COLO829 (cell line): ENCODE data around the gene URGCP.
A peak's percentile ranks its signal among the peaks of the same experiment; 100 is the strongest.

Experiments used
- DNase-seq: peaks from one replicate; pipeline ENCODE4 v3.0.0; 2012; ENCODE audit warnings: low spot score

The URGCP gene

GRCh38 chr7:43876241-43876640 lies 30.2 kb downstream of the URGCP start:
- DNase-seq = no peak

DNA sequence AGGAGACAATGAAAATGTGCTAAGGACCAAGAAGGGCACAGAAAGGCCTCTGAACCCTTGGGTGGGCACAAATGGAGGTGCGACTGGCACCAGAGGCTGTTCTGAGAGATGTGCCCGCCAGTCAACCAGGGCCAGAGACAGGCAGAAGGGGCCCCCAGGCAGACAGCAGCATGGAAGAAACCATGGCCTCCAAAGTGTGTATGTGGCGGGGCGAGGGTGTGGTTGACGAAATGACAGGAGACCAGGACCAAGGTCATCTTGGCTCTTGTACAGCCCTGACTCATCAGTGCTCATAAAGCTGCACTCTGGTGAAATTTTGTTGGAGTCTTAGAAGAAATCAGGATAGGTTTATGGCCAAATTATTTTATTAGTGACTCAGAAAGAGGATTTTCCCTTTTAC lies 33.1 kb downstream of the URGCP start:
- no peak for DNase-seq

DNA sequence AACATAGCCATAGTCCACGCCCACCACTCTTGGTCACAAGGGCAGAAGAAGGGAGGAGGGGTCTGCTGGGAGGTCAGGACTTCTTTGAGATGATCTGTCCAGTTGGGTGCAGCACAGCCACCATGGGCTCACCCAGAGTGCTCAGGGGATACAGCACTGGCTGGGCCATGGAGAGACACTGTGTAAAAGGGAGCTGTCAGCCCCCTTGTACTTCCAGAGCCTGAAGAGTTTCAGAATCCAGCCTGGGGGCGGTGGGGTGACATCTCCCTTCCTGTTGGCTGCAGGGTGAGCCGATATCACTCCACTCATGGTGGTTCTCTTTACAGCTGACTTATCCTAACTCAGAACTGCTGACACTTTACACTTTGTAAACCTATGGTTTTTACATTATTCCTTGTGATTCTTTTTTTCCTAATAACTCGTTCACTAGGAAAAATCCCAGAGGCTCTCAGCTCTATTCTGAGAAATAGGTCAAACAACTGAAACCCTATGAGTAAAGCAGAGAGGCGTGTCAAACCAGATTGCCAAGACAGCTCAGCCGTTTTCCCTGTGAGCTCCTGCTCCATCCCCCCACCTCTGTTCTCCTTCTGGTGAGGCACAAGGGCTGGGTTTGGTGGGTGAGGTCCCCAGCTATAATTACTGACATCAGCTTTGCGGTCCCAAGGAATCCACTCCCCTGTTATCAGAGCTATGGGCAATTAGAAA lies 33.8 kb downstream of the URGCP start:
- DNase-seq = no peak

DNA sequence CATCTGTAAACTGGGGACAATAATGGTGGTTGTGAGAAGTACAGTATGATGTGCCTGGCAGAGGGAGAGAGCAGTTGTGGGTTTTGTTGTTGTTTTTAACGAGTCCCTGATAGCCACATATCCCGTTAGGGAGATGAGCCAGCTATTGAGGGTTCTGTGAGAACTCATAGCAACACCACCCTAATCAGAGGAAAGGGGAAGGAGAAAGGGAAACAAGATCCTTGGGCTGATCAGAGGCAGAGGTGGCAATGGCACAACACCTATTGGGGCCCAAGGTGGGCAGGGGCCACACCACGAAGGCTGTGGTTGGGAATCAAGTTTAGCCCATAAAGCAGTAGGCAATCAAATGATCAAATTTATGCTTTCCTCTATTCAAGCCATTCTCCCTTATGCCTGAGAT lies 35.3 kb downstream of the URGCP start:
- DNase-seq = no peak

DNA sequence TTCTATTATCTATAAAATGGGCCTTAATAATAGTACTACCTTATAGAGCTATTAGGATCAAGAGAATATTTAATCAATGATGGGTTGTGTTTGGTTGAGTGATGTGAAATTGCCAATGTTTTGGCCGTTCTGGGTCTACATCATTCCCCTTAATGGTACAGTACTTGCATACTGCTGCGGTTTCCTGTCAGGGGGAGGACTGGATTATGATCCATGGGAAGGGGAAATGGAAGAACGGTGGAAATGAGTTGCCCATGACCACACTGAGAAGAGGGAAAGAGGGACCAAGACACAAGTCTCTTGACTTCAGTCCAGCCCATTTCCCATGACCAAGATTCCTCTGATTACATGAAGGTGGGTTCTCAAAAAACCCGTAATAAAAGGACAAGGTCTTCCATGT lies 36.1 kb downstream of the URGCP start:
- no peak for DNase-seq

DNA sequence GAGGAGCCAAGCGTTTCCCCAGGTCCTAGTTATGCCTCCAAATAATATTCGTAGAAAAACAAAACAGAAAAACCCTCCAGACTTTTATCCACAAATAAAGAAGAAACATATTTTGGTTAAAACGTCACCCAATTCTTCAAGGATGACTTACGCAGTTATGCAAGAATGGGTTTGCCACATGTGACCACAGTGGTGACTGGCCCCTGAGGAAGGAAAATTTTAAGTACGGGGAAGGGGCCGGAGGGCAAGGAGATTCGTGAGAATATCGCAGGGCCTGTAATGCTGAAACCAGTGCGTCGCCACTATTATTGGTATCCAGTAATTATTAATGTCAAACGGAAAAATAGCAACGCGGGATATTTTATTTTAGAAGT lies 36.5 kb downstream of the URGCP start:
- DNase-seq = peak; percentile 38

- DNase-seq = peak; percentile 98
Measured at GRCh38 chr7:43869006-43869866, 37.2 kb downstream of the URGCP start, which contains the start of gene MRPS24. TSS of gene MRPS24 (minus strand) at chr7:43869517. CDS start at chr7:43869495, 22 bp downstream.

DNA sequence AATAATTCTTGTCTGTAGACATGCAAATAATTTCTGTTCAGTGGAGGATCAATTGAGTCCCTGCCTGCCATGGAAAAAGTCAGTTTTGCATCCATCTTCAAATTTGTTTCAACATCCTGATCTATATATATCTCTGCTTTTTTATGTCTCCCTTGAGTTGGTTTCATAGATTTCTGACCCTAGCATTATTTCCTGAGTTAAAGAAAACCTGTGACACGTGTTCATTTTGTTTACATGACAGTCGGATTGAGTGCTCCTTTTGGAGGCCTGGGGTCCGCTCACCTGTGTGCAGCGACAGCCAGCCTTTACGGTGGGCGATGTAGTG lies 37.8 kb downstream of the URGCP start:
- DNase-seq = no peak

GRCh38 chr7:43868181-43868580 lies 38.2 kb downstream of the URGCP start:
- no peak for DNase-seq

DNA sequence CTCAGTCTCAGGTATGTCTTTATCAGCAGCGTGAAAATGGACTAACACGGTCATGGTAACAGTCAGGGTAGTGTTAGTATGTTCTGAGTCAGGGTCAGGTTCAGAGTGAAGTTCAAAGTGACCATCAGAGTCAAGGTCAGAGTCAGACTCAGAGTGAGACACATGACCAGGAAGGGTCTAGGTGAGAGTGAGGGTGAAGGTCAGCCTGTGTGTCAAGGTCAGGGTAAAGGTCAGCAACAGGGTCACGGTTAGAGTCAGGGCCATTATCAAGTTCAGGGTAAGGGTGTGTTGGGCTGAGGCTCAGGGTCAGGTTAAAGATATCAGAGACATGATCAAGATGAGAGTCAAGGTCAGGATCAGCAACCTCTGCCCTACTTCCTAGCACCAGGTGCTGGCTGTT lies 41.1 kb downstream of the URGCP start:
- no peak for DNase-seq

- DNase-seq = no peak
Measured at GRCh38 chr7:43864126-43864525, 42.3 kb downstream of the URGCP start.

DNA sequence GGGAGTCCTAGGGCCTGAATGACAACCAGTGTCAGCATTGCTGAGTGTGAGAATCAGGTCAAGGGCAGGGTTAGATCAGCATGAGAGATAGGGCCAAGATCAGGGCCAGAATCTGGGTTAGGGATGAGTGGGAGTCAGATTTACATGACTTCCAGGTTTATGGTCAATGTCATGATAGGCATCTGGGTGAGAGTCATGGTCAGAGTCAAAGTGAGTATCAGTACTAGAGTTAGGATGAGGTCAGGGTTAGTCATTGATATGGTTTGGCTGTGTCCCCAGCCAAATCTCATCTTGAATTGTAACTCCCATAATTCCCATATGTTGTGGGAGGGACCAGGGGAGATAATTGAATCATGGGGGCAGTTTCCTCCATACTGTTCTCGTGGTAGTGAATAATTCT lies 49.4 kb downstream of the URGCP start:
- DNase-seq = no peak

DNA sequence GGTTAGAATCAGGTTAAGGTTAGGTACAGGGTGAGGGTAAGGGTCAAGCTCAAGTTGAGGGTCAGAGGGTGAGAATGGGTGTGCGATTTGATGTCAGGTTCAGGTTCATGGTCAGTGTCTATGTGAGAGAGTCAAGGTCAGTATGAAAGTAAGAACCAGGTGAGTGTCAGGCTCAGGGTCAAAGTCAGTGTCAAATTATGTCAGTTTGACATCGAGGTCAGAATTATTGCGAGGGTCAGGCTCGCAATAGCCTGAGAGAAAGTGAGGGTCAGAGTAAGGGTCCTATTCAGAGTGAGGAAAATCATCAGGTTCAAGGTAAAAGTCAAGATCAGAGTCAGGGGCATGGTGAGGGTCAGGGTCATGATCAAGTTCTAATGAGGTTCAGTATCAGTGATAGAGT lies 50.1 kb downstream of the URGCP start:
- DNase-seq = no peak

GRCh38 chr7:43855176-43855575 lies 51.2 kb downstream of the URGCP start:
- DNase-seq = no peak

GRCh38 chr7:43851805-43852204 lies 54.6 kb downstream of the URGCP start:
- DNase-seq = no peak

- no peak for DNase-seq
Measured at GRCh38 chr7:43850348-43851116, 55.9 kb downstream of the URGCP start.

DNA sequence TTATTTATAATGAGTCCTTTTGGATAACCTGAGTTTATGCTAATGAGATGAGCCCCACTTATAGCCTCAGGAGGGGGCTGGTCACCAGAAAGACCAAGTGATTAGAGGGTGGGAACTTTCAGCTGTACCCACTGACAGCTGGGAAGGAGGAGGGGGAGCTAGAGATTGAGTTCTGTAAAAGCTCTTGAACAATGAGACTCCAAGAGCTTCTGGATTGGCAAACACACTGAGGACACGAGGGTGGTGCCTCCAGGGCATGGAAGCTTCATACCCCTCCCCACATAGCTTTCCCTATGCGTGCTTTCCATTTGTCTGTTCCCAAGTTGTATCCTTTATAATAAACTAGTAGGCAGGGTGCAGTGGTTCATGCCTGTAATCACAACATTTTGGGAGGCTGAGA lies 57.3 kb downstream of the URGCP start:
- DNase-seq = no peak

- no peak for DNase-seq
Measured at GRCh38 chr7:43847496-43847895, 58.9 kb downstream of the URGCP start.

DNA sequence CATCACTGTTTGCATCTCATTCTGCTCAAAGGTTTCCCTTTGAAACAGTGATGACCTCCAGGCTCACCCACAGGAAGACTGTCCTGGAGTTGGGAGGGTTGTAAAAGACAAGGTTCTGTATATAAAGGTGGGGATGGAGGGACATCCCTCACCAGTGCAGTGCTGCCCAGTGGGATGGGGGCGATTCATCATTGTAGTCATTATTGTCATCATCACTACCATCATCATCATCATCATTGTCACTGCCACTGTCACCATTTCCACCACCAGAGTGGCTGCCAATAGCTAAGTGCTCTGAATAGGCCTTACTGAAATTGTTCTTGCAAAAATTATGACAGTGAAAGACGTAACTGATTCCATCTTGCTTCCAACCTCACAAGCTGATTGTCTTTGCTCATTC lies 61.7 kb downstream of the URGCP start:
- no peak for DNase-seq

DNA sequence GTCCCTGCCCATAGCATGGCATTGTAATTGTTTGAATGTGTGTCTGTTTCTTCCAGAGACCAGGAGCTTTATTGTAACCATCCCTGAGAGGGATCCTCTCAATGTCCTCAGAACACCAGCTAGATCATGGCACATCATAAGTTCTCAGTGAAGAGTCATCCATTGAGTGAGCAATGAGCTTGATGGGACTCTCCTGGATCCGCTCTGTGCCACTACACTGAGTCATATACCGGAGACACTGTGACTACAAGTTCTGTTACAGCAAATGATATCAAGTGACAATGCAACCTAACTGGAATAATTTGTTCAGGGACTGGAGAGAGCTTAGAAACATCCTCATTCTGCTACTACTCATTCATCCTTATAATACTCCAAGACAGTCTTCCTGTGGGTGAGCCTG lies 62.1 kb downstream of the URGCP start:
- no peak for DNase-seq

- DNase-seq = no peak
Measured at GRCh38 chr7:43843296-43843695, 63.1 kb downstream of the URGCP start.

DNA sequence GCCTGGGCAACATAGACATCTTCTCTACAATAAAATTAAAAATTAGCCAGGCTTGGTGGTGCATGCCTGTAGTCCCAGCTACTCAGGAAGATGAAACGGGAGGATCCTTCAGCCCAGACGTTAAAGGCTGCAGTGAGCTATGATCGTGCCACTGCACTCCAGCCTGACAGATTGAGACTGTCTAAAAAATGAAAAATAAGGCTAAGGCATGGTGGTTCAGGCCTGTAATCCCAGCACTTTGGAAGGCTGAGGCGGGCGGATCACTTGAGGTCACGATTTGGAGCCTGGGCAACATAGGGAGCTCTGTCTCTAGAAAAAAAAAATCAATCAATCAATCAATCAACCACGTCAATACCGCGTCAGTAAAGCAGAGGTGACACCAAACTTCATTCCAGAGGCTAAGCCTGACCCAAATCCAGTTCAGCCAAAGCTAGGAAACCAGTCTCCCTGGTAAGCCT lies 68.2 kb downstream of the URGCP start:
- DNase-seq = no peak
